Effector CD8-positive, alpha-beta T cell (primary cell): ENCODE measurements around the gene SLC36A1.
"Not testable (repeated sequence)": the region's sequence is repeated elsewhere in the genome, so short reads cannot be mapped to it uniquely, and the experiment has no call there.

ENCODE experiments used
- DNase-seq: peaks from one replicate; lab custom pipeline; 2025; lab: John Stamatoyannopoulos, UW
- total RNA-seq, 4 experiments: gene quantifications; one replicate each; lab custom pipeline; 2026; lab: John Stamatoyannopoulos, UW

SLC36A1 gene
- 6.5 to 18.5 (median 15.5) reads per million in 4 experiments for total RNA-seq

DNA sequence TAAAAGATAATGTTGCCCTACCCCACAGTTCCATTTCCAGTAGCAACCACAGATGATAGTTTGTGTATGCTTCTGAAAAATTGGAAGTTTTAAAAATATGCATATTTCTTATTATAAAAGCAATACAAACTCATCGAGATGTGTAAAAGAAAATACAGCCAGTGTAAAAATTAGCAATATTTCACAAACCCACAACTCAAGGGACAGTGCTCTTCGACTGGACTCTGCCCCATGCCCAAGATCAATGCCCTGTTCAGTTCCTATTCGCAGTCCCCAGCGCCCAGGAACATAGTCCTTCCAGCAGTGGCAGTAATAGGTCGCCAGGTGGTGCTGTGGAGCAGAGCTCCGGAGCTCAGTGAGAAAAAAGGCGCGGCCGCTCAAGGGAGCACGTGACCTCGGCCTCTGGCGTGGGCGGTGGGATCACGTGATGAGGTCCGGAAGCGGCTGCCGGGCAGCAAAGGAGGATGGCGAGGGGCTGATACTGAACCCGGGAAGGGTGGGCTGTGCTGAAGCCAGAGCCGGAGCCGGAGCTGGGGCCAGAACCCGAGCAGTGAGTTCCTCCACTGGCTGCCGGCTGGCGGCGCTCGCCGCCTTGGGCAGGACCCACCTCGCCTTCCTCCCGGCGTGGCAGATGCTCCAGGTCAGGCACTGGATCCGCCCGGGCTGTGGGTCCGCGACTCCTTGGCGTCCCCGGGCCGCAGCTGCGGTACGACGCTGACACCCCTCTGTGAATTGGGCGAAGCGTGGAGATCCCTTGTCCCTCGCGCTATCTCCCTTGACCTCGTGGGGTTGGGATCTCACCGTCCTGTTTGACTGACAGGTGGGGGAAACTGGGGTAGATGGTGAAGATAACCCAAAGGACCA is at the start of gene SLC36A1:
Gene SLC36A1 (plus strand): TSS at position 430 of the 864 bp plus-strand sequence. CDS start 11,190 bp downstream, outside the sequence.
- DNase-seq: peak; percentile 88

GRCh38 chr5:151405334-151406160 is 41.9 kb upstream of the SLC36A1 start:
- no peak for DNase-seq

- DNase-seq: no peak
These were observed 41.0 kb upstream of the SLC36A1 start for GRCh38 chr5:151406322-151406947.

GRCh38 chr5:151408591-151409230 is 38.7 kb upstream of the SLC36A1 start:
- no peak for DNase-seq

DNA sequence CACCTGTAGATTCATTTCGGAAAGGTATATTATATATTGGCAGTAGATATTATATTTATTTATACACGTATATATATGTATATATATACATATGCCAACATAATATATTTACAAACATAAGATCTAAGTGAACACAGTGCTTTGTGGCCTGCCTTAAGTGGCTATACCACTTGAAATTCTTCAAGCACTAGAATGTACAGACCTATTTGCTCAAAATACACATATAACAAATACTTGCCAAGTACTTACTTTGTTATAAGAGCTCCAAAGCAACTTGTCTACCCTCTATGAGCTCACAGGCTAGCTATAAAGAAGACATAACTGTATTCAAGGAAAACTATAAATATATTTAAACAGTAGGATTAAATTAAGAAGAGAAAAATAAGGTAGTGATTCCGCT is 33.6 kb upstream of the SLC36A1 start:
- no peak for DNase-seq

DNA sequence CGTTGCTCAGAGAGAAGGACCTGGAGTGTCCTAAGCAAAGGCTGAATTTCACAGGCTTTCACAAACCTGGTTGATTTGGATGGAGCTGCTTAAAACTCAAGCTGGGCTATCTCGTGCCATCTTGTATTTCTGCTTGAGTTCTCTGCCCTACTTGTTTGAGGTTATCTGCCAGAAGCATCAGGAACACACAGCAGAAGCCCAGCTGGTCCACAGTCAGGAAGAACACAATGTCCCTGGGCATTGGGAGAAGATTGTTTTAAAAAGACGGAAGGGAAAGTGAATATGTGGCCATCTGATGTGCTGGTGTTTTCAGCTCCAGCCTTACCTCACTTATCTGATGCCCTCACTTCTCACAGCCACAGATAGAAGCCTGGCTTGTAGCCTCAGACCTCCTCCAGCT is 32.9 kb upstream of the SLC36A1 start:
- DNase-seq: no peak

- no peak for DNase-seq
These were observed 29.7 kb upstream of the SLC36A1 start for GRCh38 chr5:151417712-151418111.

GRCh38 chr5:151420127-151420526 is 27.3 kb upstream of the SLC36A1 start:
- DNase-seq: no peak

GRCh38 chr5:151424892-151425523 is 22.4 kb upstream of the SLC36A1 start:
- no peak for DNase-seq

DNA sequence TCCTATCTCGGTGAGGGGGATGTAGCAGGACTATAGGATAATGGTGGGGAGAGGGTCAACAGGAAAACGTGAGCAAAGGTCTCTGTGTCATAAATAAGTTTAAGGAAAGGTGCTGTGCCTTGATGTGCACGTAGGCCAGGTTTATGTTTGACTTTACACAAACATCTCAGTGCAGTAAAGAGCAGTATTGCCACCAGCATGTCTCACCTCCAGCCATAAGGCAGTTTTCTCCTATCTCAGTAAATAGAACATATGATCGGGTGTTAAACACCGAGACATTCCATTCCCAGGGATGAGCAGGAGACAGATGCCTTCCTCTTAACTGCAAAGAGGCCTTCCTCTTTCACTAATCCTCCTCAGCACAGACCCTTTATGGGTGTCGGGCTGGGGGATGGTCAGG is 21.1 kb upstream of the SLC36A1 start:
- not testable (repeated sequence) for DNase-seq

DNA sequence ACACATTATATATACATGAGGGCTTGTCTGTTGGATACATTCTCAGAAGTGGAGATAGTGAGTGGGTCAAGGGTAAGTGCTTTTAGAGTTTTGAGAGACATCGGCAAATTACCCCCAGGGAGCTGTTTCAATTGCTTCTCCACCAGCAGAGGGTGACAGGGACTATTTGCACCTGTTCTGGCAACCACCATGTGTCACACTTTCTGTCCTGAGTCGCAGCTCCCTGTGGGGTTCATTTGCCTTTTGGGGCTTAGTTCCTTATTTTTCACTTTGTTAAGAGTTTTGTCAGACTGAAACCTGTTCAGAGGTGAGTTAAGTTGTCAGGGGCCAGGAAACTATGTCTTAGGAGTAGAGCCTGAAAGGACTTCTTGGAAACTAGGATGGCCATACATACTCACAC is 20.1 kb upstream of the SLC36A1 start:
- DNase-seq: no peak

DNA sequence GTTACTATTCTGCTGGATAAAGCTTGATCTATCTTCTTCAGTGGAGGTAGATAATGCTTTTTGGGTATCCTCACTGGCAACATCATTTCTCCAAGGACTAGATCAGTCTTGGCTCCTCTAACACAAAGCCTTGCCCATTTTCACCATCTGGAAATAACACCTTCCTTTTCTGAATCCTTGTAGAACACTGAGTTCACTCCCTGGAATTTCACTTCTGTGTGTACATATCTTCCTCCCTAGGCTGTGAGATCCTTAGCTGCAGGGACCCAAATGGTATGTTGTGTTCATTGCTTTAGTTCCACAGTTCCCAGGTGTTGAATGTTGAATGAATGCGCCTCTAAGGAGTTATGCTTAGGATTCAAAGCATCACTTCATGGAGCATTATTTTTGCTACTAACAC is 16.7 kb upstream of the SLC36A1 start:
- DNase-seq: no peak

GRCh38 chr5:151431666-151432065 is 15.7 kb upstream of the SLC36A1 start:
- no peak for DNase-seq

- no peak for DNase-seq
These were observed 15.2 kb upstream of the SLC36A1 start for GRCh38 chr5:151432210-151432609.

DNA sequence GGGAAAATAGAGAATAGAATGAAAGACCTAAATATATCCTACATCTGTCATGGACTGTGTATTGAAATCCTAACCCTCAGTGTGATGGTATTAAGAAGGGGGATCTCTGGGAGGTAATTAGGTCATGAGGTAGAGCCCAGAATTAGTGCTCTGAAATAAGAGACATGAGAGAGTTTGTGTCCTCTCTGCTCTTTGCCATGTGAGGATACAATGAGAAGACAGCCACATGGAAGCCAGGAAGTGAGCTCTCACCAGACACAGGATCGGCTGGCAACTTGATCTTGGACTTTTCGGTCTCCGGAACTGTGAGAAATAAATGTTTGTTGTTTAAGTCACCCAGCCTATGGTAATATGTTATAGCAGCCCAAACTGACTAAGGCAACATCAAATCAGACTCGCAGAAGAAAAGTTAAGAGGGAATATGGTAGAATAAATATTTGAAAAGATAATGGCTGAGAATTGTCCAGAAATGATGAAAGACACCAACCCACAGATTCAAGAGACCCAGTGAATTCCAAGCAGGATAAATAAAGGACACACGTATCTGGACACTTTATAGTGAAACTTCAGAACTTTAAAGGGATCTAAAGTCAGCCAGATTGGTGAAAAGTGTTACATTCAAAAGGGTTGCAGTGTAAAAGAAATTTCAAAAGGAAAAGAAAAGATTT is 12.7 kb upstream of the SLC36A1 start:
- no peak for DNase-seq

- no peak for DNase-seq
These were observed 909 bp downstream of the SLC36A1 start for GRCh38 chr5:151448038-151448985.

GRCh38 chr5:151449297-151449696 is 1.9 kb downstream of the SLC36A1 start:
- no peak for DNase-seq

DNA sequence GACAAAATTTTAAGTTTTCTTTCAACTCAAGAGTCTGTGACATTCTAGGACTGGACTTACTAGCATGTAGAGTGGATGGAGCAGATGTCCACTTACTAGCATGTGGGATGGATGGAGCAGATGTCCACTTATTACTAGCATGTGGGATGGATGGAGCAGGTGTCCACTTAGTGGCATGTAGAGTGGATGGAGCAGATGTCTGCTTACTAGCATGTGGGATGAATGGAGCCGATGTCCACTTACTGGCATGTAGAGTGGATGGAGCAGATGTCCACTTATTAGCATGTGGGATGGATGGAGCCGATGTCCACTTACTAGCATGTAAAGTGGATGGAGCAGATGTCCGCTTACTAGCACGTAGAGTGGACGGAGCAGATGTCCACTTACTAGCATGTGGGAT is 2.4 kb downstream of the SLC36A1 start:
- DNase-seq: no peak

- DNase-seq: no peak
These were observed 3.2 kb downstream of the SLC36A1 start for GRCh38 chr5:151450605-151451004.
